ENCODE results near the gene GARIN5B.
A peak's percentile ranks its signal among the peaks of the same experiment; 100 is the strongest.
"Not testable (repeated sequence)": the region's sequence is repeated elsewhere in the genome, so short reads cannot be mapped to it uniquely, and the experiment has no call there.

The GARIN5B gene

GRCh38 chr19:55346725-55347441 lies 16.2 kb downstream of the GARIN5B start:
- DNase-seq: no peak

- no peak for DNase-seq
Observed at GRCh38 chr19:55345818-55346724, 17.0 kb downstream of the GARIN5B start.

GRCh38 chr19:55345101-55345817 lies 17.8 kb downstream of the GARIN5B start:
- no peak for DNase-seq

GRCh38 chr19:55344444-55344843 lies 18.6 kb downstream of the GARIN5B start:
- no peak for DNase-seq

- DNase-seq: no peak
Observed at GRCh38 chr19:55341595-55342531, 21.2 kb downstream of the GARIN5B start.

GRCh38 chr19:55341171-55341588 lies 21.9 kb downstream of the GARIN5B start:
- DNase-seq: no peak

GRCh38 chr19:55340784-55341147 lies 22.3 kb downstream of the GARIN5B start:
- DNase-seq: no peak

- no peak for DNase-seq
Observed at GRCh38 chr19:55339889-55340783, 22.9 kb downstream of the GARIN5B start.

GRCh38 chr19:55339105-55339888 lies 23.8 kb downstream of the GARIN5B start, which contains the start of gene KMT5C:
TSS of gene KMT5C (plus strand) at chr19:55339876. CDS start at chr19:55341937, 2,061 bp downstream.
- peak; percentile 100 for DNase-seq

- DNase-seq: no peak
Observed at GRCh38 chr19:55336101-55336500, 27.0 kb downstream of the GARIN5B start.

GRCh38 chr19:55333870-55334269 lies 29.2 kb downstream of the GARIN5B start:
- no peak for DNase-seq

GRCh38 chr19:55329791-55330190 lies 33.3 kb downstream of the GARIN5B start:
- DNase-seq: not testable (repeated sequence)

GRCh38 chr19:55328774-55329318 lies 34.2 kb downstream of the GARIN5B start:
- not testable (repeated sequence) for DNase-seq

GRCh38 chr19:55325172-55325571 lies 37.9 kb downstream of the GARIN5B start, which contains the start of gene TMEM150B:
TSS of gene TMEM150B (minus strand) at chr19:55325341. CDS start at chr19:55321036, 4,305 bp downstream.
- no peak for DNase-seq

GRCh38 chr19:55324662-55325061 lies 38.4 kb downstream of the GARIN5B start:
- DNase-seq: no peak

GRCh38 chr19:55322204-55322885 lies 40.7 kb downstream of the GARIN5B start:
- DNase-seq: no peak

GRCh38 chr19:55321466-55322137 lies 41.5 kb downstream of the GARIN5B start:
- no peak for DNase-seq

GRCh38 chr19:55320844-55321419 lies 42.1 kb downstream of the GARIN5B start:
- DNase-seq: no peak
